ENCODE data around the gene SNX25. TPM values are rescaled to one million over a fixed set of nuclear protein-coding genes. Genes with fewer than 3 reads are reported as not detected.

Gene SNX25
- total and polyA plus RNA-seq, 10 of the 15 experiments (the other 5 are each of a cell fraction or from before 2014, with no cell fraction given): 11.2 to 117 (median 62.8) TPM

DNA sequence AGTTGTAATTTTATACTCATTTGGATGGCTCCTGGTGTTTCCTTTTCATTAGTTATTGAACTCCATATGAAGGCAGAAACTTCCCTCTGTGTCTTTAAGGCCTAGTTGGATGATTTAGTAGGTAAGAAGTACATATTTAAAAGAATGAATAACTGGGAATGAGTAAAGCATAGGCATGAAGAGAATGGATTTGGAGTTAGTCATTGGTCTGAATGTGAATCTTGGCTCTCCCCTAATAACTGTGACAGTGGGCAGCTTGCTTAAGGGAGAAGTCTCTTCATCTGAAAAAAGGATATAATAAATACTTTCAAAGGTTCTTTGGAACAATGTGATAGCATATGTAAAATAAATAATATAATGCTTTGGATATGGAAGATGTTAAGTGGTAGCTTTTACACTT, 13.2 kb downstream of the SNX25 start:
- intact Hi-C loops (cut with micrococcal nuclease; ENCODE audit: unreplicated experiment) (no loop called here), in situ Hi-C loops (cut with MboI) (no loop called here)
- ChIA-PET POLR2A (no interaction called here), CTCF (no interaction called here), SMC1A (ENCODE audit: uncharacterized antibody, unreplicated experiment) (interaction anchor here (1.0 to 1.4 kb wide), 4 partner anchors 10 to 43 kb away, joined by 3 to 4 read pairs (median 4); no protein-coding TSS in a partner anchor), RAD21 (ENCODE audit: unreplicated experiment) (interaction anchor here (1.0 kb wide), 1 partner anchor 39 kb away, joined by 3 read pairs; no protein-coding TSS in a partner anchor)
- Histone ChIP-seq H4K20me1 (ENCODE audit: control insufficient read depth, insufficient read depth) (peaks cover 15% of the 10 kb centered on the region), H3K79me2 (ENCODE audit: control insufficient read depth, insufficient read depth, low read length) (peaks cover 89% of the 10 kb centered on the region), H3K27me3 (replicated peaks in 1 of 2; ENCODE audit: control insufficient read depth in 2 of 2, insufficient read depth in 2 of 2, low read length in 1 of 2) (no peaks in the 10 kb centered on the region), H3K4me2 (ENCODE audit: control insufficient read depth, insufficient read depth) (no peak overlapping the region), H3K4me3 (no peak overlapping the region), H3K27ac (ENCODE audit: control insufficient read depth, insufficient read depth) (no peak overlapping the region), H3K9ac (ENCODE audit: control insufficient read depth, insufficient read depth, low read length) (no peak overlapping the region), H3K9me3 (replicated peaks; ENCODE audit: control insufficient read depth, insufficient read depth, low read length) (no peaks in the 10 kb centered on the region; the same call in 2 of the 3 replicates), H2AFZ (ENCODE audit: control insufficient read depth, low read depth, low read length) (no peak overlapping the region), H3K36me3 (ENCODE audit: control insufficient read depth in 2 of 2, insufficient read depth in 2 of 2, low read length in 1 of 2) (peaks cover 0 to 10% of the 10 kb centered on the region in 2 experiments; a peak in 2 of 4 replicates), H3K4me1 (ENCODE audit: control insufficient read depth, insufficient read depth, low read length) (peaks cover 14% of the 10 kb centered on the region)
- no peak for DNase-seq (ENCODE audit: low read depth, low spot score)
- no peak for TF ChIP-seq NFIC (IDR thresholded peaks at IDR 0.05; ENCODE audit: low read depth, low read length)
- no peak for TF ChIP-seq EED (IDR thresholded peaks at IDR 0.05; ENCODE audit: low read depth)
- TF ChIP-seq SREBF2 (IDR thresholded peaks at IDR 0.05; ENCODE audit: low read length): no peak
- TF ChIP-seq, protein P1, sequence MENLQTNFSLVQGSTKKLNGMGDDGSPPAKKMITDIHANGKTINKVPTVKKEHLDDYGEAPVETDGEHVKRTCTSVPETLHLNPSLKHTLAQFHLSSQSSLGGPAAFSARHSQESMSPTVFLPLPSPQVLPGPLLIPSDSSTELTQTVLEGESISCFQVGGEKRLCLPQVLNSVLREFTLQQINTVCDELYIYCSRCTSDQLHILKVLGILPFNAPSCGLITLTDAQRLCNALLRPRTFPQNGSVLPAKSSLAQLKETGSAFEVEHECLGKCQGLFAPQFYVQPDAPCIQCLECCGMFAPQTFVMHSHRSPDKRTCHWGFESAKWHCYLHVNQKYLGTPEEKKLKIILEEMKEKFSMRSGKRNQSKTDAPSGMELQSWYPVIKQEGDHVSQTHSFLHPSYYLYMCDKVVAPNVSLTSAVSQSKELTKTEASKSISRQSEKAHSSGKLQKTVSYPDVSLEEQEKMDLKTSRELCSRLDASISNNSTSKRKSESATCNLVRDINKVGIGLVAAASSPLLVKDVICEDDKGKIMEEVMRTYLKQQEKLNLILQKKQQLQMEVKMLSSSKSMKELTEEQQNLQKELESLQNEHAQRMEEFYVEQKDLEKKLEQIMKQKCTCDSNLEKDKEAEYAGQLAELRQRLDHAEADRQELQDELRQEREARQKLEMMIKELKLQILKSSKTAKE (IDR thresholded peaks at IDR 0.05; ENCODE audit: low read depth, poor library complexity, severe bottlenecking): no peak
- no peak for TF ChIP-seq PAX5 (IDR thresholded peaks at IDR 0.05; ENCODE audit: borderline replicate concordance, low read depth, low read length)
- no peak for TF ChIP-seq NR2F1 (conservative IDR thresholded peaks at IDR 0.05)
- TF ChIP-seq EZH2 (IDR thresholded peaks at IDR 0.05; ENCODE audit: borderline replicate concordance, control insufficient read depth, low read depth, low read length): no peak
- FAIRE-seq: no peak
- ATAC-seq: no peak
- no TSS peak for BruUV-seq (replicated peaks)
